HG03066 (cell line): Measurements from ENCODE around the gene VRK3.
"Not testable (repeated sequence)": the region's sequence is repeated elsewhere in the genome, so short reads cannot be mapped to it uniquely, and the experiment has no call there.

Experiments used
- ATAC-seq: cut with Tn5 transposase; IDR thresholded peaks from one replicate; pipeline ENCODE4 v1.9.1; 2021; ENCODE audit warnings: low read depth; ENCODE audit not compliant: unreplicated experiment

VRK3 gene

DNA sequence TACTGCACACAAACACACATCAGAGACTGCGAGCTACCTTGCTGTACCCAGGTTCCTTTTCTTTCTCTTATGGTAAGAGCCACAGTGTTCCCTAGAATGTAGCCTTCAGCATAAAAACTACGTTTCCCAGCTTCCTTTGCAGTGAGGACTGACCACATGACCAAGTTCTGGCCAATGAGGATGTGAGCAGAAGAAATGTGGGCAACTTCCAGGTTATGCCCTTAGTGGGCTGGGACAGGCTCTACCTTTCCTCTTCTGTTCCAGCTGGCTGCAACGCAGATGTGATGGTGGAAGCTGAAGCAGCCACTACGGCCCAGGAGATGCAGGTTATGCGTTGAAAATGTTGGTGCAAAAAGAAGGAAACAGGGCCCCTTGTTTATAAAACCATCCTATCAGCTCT lies 27.5 kb downstream of the VRK3 start:
- no peak for ATAC-seq

GRCh38 chr19:49988433-49988832 lies 36.7 kb downstream of the VRK3 start:
- no peak for ATAC-seq

- ATAC-seq = no peak
Observed at GRCh38 chr19:49988007-49988406, 37.2 kb downstream of the VRK3 start.

- ATAC-seq = no peak
Observed at GRCh38 chr19:49987159-49987698, 37.9 kb downstream of the VRK3 start.

DNA sequence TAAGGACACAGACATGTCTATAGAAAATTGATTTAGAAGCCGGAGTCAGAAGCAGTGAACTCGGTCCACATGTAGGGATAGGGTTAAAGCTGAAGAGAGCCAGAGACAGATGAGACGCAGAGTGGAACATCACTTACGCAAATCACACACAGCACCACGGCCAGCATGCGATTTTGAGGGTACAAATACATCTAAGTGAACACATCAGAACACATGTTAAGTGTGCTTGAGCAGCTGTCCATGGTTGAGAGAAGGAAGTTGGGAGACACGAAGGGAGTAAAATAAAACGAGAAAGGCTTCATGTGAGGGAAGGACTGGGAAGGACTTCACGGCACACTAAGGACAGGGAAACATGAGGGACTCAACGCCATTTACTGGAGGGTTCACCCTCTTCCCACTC lies 38.8 kb downstream of the VRK3 start:
- ATAC-seq = no peak

DNA sequence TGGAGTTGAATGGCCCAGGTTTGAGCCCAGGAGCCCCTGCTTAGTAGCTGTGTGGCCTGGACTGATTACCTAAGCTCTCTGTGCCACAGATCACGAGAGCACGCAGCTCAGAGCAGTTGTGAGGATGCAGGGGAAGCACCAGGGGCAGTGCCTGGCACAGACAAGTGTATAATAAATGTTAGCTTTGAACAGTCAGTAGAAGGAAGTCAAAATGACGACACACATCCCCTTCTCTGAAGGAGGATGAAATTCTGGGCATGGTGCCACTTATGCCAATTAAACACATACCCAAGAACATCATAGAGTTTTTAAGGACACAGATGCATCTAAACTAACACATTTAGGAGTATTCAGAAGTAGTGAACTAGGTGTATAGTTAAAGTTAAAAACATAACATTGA lies 39.3 kb downstream of the VRK3 start:
- no peak for ATAC-seq

DNA sequence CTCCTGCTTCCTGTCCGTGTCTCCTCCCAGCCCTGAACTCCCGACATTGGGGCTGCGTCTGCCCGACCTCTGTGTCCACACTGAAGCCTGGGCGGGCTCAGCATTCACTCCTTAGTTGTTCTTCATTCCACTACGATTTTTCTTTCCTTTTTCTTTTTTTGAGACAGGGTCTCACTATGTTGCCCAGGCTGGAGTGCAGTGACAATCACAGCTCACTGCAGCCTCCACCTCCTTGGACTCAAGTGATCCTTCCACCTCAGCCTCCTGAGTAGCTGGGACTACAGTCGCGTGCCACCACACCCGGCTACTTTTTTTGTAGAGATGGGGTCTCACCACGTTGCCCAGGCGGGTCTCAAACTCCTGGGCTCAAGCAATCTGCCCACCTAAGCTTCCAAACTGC lies 40.7 kb downstream of the VRK3 start:
- no peak for ATAC-seq

GRCh38 chr19:49983645-49984229 lies 41.4 kb downstream of the VRK3 start:
- ATAC-seq = no peak

DNA sequence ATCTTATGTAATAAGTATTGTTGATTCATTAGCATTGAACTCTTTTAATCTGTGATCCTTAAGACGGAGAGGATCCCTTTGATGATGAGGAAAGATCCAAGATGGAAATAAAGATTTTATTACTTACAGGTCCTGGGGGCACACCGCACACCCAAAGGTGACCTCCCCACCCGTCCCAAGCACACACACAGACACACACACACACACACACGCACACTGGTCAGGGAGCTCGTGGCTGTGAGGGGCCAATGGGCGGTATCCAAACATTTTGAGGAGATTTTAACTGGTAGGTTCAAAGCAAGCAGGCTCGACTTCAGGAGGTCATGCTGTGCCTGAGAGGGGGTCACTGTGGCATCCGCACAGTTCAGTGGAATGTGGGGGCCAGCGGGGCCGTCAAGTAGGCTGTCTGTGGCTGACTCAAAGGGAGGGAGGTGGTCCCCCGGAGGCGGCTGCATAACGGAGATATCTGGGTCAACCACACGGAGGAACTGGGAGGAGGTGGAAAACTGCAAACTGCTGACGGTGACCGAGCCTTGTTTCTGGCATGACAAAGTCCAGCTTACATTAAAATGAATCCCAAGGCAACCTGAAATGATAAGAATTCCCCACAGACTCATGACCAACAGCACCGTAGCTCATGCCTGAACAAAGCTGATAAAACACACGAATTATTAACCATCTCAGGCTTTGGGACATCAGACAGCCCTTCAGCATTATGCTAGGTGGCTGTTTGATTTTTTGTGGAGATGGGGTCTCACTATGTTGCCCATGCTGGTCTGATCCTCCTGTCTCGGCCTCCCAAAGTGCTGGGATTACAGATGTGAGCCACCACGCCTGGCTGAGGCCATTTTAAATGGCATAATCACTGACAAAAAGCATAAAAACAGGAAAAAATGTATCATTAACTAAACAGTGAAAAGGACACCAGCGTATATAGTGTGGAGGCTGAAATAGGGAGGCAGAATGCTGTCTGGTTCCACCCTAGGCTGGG lies 43.3 kb downstream of the VRK3 start:
- no peak for ATAC-seq

GRCh38 chr19:49978324-49978723 lies 46.8 kb downstream of the VRK3 start:
- no peak for ATAC-seq

DNA sequence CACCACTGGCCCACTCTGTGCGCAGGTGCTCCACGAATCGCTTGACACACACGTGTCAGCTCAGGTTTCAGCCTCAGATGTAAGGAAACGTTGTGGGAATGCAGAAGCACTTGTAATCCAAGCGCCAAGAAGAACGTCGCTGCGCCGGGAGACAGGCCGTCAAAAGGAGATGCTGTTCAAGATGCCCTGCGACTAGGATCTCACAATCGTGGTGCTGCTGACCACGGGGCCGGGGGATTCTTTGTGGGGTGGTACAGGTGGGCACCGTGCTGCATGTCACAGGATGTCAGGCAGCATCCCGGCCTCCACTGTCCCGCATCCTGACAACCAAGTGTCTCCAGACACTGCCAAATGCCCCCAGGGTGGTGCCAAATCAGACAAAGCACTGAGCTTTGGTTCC lies 47.3 kb downstream of the VRK3 start:
- no peak for ATAC-seq

DNA sequence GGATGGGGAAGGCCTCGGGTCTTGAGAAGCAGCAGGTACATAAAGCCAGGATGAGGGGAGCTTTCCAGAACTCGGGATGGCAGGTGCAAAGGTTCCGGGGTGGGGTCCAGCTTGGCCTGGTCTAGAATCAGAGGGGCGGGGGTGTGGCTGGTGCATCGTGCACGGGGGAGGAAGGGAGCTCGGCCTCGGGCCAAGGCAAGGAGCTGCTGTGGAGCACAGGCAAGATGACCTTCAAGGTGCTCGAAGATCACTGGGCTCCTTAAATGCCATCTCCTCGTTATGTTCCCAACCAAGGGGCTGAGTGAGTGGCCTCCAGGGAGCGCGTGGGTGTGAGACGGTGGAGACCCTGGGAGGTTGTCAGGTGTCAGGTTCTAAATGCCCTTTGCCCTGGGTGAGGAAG lies 48.1 kb downstream of the VRK3 start:
- ATAC-seq = no peak

GRCh38 chr19:49976496-49976895 lies 48.7 kb downstream of the VRK3 start:
- ATAC-seq = no peak

- ATAC-seq = no peak
Observed at GRCh38 chr19:49975051-49975450, 50.1 kb downstream of the VRK3 start.

- ATAC-seq = no peak
Observed at GRCh38 chr19:49973987-49974386, 51.2 kb downstream of the VRK3 start.

DNA sequence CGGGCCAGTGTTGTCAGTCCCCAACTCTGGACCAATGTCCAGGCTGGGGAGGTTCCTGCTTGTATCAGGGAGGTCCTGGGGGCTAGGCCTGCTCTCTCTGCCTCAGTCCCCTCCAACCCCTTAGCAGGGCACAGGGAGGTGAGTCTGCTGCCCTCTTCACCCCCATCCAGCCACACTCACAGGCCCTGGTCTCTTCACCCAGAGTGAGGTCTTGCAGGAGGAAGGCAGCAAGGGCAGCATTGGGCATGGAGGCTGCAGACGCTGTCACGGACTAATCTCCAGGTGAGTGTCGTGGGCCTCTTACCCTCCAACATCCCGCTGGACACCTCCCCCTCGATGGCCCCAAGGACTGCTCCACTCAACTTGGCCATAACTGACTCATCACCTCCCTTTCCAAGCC lies 52.3 kb downstream of the VRK3 start:
- ATAC-seq = no peak

DNA sequence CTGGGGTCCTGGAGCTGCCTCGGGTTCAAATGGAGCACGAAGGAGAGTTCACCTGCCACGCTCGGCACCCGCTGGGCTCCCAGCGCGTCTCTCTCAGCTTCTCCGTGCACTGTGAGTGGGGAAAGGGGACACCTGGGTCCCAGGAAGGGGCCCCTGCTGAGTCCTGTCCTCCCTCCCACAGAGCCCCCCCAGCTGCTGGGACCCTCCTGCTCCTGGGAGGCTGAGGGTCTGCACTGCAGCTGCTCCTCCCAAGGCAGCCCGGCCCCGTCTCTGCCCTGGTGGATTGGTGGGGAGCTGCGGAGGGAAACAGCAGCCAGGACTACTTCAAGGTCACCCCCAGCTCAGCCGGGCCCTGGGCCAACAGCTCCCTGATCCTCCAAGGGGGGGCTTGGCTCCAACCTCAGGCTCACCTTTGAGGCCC lies 53.2 kb downstream of the VRK3 start:
- ATAC-seq = no peak

DNA sequence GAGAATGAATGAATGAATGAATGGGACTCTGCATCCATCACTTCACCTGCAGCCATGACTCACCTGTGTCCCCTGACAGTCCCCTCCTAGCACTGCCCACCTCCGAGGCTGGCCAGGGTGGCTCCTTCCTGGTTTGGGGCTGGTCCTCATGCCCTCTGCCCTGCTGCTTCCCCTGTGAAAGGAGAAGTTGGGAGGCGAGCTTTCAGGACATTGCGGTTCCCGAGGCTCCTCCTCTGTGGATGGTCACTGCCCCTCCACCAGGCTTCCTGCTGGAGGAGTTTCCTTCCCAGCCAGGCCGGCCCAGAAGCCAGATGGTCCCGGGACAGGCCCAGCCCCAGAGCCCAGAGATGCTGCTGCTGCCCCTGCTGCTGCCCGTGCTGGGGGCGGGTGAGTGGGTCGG lies 55.8 kb downstream of the VRK3 start:
- not testable (repeated sequence) for ATAC-seq

- ATAC-seq = no peak
Observed at GRCh38 chr19:49968279-49968922, 56.8 kb downstream of the VRK3 start.

DNA sequence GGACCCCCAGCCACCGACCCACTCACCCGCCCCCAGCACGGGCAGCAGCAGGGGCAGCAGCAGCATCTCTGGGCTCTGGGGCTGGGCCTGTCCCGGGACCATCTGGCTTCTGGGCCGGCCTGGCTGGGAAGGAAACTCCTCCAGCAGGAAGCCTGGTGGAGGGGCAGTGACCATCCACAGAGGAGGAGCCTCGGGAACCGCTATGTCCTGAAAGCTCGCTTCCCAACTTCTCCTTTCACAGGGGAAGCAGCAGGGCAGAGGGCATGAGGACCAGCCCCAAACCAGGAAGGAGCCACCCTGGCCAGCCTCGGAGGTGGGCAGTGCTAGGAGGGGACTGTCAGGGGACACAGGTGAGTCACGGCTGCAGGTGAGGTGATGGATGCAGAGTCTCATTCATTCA lies 64.2 kb downstream of the VRK3 start, which contains the start of gene SIGLEC11:
Gene SIGLEC11 (minus strand): TSS at position 193 of the 400 bp plus-strand sequence. CDS start 91 bp downstream, at position 102.
- not testable (repeated sequence) for ATAC-seq

- not testable (repeated sequence) for ATAC-seq
Observed at GRCh38 chr19:49959892-49960291, 65.3 kb downstream of the VRK3 start.
